HEK293T (cell line): ENCODE results near the gene EIF1AD.

ENCODE experiments used
- ARNT ChIP-seq: fragments of 450-650 bp; IDR thresholded peaks from 2 replicates; pipeline ENCODE4 v1.6.1; 2017; ENCODE audit warnings: mild to moderate bottlenecking
- ELF4 ChIP-seq: fragments of 450-650 bp; IDR thresholded peaks from 2 replicates; pipeline ENCODE4 v1.6.1; 2017; ENCODE audit warnings: antibody characterized with exemption
- FOXA1 ChIP-seq: fragments of 450-650 bp; IDR thresholded peaks from 2 replicates; pipeline ENCODE4 v1.6.1; 2016; ENCODE audit warnings: mild to moderate bottlenecking
- FOXK2 ChIP-seq: fragments of 450-650 bp; IDR thresholded peaks from 2 replicates; pipeline ENCODE4 v1.6.1; 2016; ENCODE audit warnings: mild to moderate bottlenecking
- HDGF ChIP-seq: fragments of 450-650 bp; IDR thresholded peaks from 2 replicates; pipeline ENCODE4 v1.6.1; 2017; ENCODE audit warnings: antibody characterized with exemption, borderline replicate concordance
- NFRKB ChIP-seq: fragments of 450-650 bp; IDR thresholded peaks from 2 replicates; pipeline ENCODE4 v1.6.1; 2016; ENCODE audit warnings: mild to moderate bottlenecking, moderate library complexity
- SP1 ChIP-seq: fragments of 450-650 bp; IDR thresholded peaks from 2 replicates; pipeline ENCODE4 v1.6.1; 2017
- SUZ12 ChIP-seq: fragments of 450-650 bp; IDR thresholded peaks from 2 replicates; pipeline ENCODE4 v1.6.1; 2016; ENCODE audit warnings: mild to moderate bottlenecking
- TARDBP ChIP-seq: fragments of 450-650 bp; IDR thresholded peaks from 2 replicates; pipeline ENCODE4 v1.6.1; 2016
- TF ChIP-seq, protein P1 (sequence below): fragments of 450-650 bp; IDR thresholded peaks from 2 replicates; pipeline ENCODE4 v1.6.1; 2016

GRCh38 chr11:65958774-65959420 lies 43.1 kb downstream of the EIF1AD start:
- TF ChIP-seq TARDBP (no peak), SP1 (no peak), HDGF (no peak), ELF4 (no peak), FOXA1 (no peak), FOXK2 (no peak), ARNT (no peak), NFRKB (no peak), SUZ12 (no peak)
- TF ChIP-seq, protein P1, sequence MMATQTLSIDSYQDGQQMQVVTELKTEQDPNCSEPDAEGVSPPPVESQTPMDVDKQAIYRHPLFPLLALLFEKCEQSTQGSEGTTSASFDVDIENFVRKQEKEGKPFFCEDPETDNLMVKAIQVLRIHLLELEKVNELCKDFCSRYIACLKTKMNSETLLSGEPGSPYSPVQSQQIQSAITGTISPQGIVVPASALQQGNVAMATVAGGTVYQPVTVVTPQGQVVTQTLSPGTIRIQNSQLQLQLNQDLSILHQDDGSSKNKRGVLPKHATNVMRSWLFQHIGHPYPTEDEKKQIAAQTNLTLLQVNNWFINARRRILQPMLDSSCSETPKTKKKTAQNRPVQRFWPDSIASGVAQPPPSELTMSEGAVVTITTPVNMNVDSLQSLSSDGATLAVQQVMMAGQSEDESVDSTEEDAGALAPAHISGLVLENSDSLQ = no peak
